Left colon (tissue), 2 donors: ENCODE data around the gene SCN1B. TPM values are rescaled to one million over a fixed set of nuclear protein-coding genes. Genes with fewer than 3 reads are reported as not detected.
"Not testable (repeated sequence)": the region's sequence is repeated elsewhere in the genome, so short reads cannot be mapped to it uniquely, and the experiment has no call there.

Experiments
- ATAC-seq: fragments of 200-7000 bp; cut with Tn5 transposase; one replicate; pipeline ENCODE4 v1.9.1; 2020; ENCODE audit warnings: mild to moderate bottlenecking, moderate library complexity
- DNase-seq, 2 donors: peaks; one replicate each; pipeline ENCODE4 v3.0.0-alpha.2; 2020
- intact Hi-C, 2 donors: fragments of 100-400 bp; cut with DNase I in 1 of 2; cut with micrococcal nuclease in 1 of 2; formaldehyde crosslinking; loops; one replicate each; pipeline versions ENCODE4 v1.11.2 to v1.14.0; 2022; cut with DNase I, micrococcal nuclease
- total RNA-seq, 2 donors: library from RNA; stranded (reverse); fragmentation: NEBNext Ultra II Directional; extraction: Animal tissue kit (Norgen Biotek cat#: 25700); gene quantifications; one replicate each; pipeline ENCODE4 v1.2.1, GENCODE V29; 2021
- donor health status: DM: no; HTN: no; CAD: no.
- donor health status: DM: yes; HTN: yes; CAD: no.

SCN1B gene
- total RNA-seq, 2 donors from 2014 or later, result 2.2 to 4.1 TPM

GRCh38 chr19:35013041-35013819, 17.0 kb upstream of the SCN1B start:
- peak; percentile 80 for ATAC-seq
- DNase-seq, result peak; percentile 67 to 83
- intact Hi-C loops, result loop anchor here (2.0 to 5.0 kb wide), 2 partner anchors 40 to 41 kb away; no protein-coding TSS in a partner anchor

DNA sequence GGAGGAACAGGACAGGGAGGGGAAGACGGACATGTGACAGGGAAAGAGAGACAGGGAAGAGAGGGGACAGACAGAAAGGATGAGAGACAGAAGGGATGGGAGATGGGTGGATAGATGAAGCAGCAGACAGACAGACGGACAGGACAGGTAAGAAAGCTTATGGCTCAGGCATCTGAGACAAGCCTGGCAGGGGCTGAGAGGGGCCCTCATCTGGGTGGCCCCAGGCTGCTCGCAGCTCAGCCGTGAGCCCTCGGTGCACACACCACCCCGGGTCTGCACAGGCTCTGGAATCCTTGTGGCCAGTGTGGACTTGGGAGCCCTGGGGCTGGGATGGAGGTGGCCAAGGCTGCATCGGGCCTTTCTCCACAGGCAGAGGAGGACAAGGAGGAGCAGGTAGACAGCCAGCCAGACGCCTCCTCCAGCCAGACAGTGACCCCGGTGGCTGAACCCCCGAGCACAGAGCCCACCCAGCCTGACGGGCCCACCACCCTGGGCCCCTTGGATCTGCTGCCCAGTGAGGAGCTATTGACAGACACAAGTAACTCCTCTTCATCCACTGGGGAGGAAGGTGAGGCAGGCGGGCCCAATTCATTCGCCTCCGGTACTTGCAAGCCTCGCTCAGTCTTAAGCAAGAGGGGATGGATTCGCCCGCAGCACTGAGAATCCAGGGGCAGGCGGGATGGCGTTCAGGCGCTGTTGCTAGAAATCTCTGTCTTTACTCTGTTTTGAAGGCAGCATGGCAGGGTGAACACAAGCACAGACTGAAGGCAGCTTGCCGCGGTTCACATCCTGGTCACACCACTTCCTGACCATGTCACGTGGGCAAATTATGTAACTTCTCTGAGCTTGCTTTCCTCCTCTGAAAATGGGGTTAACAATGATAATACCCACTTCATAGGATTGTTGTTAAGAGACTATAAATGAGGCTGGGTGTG, 16.2 kb upstream of the SCN1B start:
- no peak for ATAC-seq
- intact Hi-C loops, result loop anchor here (2.0 to 5.0 kb wide), 2 partner anchors 41 to 42 kb away; no protein-coding TSS in a partner anchor
- no peak for DNase-seq

- intact Hi-C loops, result loop anchor here in 1 of 2 donors (5.0 kb wide), 1 partner anchor 42 kb away; no protein-coding TSS in a partner anchor
- not testable (repeated sequence) for DNase-seq, ATAC-seq
Measured at GRCh38 chr19:35014774-35015173, 15.5 kb upstream of the SCN1B start.

- no peak for DNase-seq
- no peak for ATAC-seq
Measured at GRCh38 chr19:35015270-35015953, 14.9 kb upstream of the SCN1B start.

DNA sequence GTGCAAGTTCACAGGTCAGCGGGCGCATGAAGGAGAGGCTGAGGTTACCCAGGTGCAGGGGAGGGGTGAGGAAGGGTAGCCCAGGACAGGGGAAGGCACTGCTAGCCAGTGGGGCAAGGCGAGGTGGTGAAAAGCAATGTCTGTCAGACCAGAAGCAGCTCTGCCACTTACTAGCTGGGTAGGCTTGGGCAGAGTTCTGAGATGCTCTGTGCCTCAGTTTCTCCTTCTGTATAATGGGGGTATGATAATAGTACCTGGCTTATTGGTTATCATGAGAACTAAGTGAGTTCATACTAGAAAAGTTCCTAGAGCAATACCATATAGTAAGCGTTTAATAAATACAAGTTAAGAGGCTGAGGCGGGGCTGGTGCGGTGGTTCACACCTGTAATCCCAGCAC, 14.3 kb upstream of the SCN1B start:
- no peak for DNase-seq
- no peak for ATAC-seq
- intact Hi-C loops, result no loop called here

More at GRCh38 chr19:35015270-35015953, 14.9 kb upstream of the SCN1B start:
- intact Hi-C loops, result no loop called here

DNA sequence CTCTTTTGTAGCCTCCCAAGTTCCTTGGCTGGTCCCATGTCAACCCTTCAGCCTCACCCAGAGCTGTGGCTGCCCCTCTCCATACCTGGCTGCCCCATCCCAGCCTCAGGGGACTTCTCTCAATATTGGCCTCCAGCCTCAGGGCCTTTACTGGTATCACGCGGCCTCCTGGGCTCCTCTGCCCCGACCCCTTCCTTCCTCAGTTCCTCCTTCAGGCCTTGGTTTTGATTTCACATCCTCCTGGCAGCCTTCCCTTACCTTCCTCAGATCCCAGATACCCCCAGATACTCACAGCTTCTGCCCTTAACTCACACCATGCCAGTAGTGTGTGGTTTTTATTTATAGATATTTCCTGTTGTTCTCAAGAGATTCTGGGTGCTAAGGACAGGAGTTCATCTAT, 12.8 kb upstream of the SCN1B start:
- no peak for ATAC-seq
- intact Hi-C loops, result no loop called here
- DNase-seq, result no peak

- ATAC-seq (no peak), DNase-seq (no peak)
- intact Hi-C loops, result no loop called here
Measured at GRCh38 chr19:35018379-35018778, 11.9 kb upstream of the SCN1B start.

DNA sequence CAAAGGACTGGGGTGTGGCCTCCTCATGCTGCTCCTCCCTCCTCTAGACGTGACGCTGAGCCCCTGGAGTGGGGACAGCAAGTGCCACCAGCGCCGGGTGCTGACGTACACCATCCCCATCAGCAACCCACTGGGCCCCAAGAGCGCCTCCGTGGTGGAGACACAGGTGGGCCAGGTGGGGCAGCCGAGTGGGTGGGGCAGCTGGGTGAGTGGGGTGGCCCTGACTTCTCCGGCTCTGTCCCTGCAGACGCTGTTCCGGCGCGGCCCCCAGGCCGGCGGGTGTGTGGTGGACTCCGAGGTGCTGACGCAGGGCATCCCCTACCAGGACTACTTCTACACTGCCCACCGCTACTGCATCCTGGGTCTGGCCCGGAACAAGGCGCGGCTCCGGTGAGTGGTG, 11.1 kb upstream of the SCN1B start:
- ATAC-seq (no peak), DNase-seq (no peak)
- intact Hi-C loops, result no loop called here

DNA sequence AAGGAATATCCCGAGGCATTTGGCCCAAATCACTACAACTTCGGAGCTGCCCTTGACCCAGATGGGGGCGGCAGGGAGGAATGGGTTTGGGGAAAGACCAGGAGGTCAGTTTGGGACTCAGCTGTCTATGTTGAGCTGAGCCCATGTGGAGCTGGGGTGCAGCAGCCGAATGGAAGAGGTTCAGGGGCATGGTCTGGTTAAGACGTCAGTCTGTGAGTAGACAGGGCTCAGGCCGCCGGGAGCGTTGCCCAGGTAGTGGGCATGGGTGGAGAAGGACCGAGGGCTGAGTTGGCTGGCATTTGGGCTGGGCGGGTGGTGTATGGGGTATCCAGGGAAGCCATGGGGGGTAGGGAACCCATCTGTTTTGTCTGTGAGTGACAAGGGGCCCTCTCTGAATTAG, 9.3 kb upstream of the SCN1B start:
- DNase-seq (no peak), ATAC-seq (no peak)
- intact Hi-C loops, result no loop called here

DNA sequence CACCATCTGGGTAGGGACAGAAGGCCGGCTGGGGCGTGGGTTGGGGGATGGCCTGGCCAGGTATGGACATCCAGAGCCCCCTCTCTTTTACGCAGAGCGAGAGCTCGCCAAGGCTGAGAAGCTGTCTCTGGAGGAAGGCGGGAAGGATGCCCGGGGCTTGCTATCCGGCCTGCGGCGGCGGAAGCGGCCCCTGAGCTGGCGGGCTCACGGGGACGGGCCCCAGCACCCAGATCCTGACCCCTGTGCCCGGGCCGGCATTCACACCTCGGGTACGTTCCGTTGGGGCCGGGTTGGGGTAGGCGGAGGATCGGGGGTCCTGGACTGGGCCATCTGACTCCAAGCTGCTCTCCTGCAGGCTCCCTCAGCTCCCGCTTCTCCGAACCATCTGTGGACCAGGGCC, 8.7 kb upstream of the SCN1B start:
- DNase-seq, result no peak
- no peak for ATAC-seq
- intact Hi-C loops, result no loop called here

GRCh38 chr19:35022460-35022859, 7.8 kb upstream of the SCN1B start:
- DNase-seq (no peak), ATAC-seq (no peak)
- intact Hi-C loops, result no loop called here

- ATAC-seq, result no peak
- intact Hi-C loops, result no loop called here
- no peak for DNase-seq
Measured at GRCh38 chr19:35023428-35023827, 6.8 kb upstream of the SCN1B start.

DNA sequence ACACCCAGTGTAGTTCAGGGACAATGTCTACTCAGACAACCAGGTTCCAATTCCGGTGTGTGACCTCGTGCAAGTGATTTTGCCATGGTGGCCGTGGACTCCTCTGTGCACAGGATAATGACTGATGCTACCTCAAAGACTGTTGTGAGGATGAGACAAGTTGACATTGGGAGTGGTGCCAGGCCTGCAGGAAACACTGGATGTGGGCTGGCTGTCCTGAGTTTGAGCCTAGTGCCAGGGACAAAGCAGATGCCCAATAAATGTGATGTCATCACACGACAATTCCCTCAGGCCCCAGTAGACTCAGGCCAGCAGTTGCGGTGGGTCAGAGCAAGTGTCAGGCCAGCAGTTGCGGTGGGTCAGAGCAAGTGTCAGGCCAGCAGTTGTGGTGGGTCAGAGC, 6.2 kb upstream of the SCN1B start:
- ATAC-seq (no peak), DNase-seq (no peak)
- intact Hi-C loops, result no loop called here

DNA sequence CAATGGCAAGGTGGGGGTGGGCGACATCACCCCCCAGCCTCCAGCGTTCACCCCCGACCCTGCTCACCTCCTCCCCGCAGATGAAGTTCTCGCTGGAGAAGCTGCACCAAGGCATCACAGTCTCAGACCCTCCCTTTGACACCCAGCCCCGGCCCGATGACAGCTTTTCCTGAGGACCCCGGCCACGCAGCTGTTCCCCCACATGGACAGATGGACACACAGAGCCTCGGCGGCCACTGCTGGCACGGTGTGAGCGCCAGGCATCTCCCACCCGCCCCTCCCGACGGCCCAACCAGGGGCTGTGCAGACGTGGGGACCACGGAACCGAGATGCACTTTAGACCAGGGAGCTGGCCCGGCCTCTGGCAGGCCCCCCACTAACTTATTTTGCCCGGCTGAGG, 4.3 kb upstream of the SCN1B start:
- intact Hi-C loops, result no loop called here
- ATAC-seq (no peak), DNase-seq (no peak)

GRCh38 chr19:35026418-35026817, 3.9 kb upstream of the SCN1B start:
- intact Hi-C loops, result no loop called here
- ATAC-seq (no peak), DNase-seq (no peak)

- intact Hi-C loops, result no loop called here
- ATAC-seq (no peak), DNase-seq (no peak)
Measured at GRCh38 chr19:35027009-35027408, 3.3 kb upstream of the SCN1B start.

- no peak for ATAC-seq
Measured at GRCh38 chr19:35027851-35028599, 2.2 kb upstream of the SCN1B start.

GRCh38 chr19:35028600-35028885, 1.7 kb upstream of the SCN1B start:
- ATAC-seq, intact Hi-C loops, DNase-seq: not testable (repeated sequence)

More at GRCh38 chr19:35027851-35028599, 2.2 kb upstream of the SCN1B start:
- DNase-seq, result no peak
- intact Hi-C loops, result no loop called here

- DNase-seq, ATAC-seq, intact Hi-C loops: not testable (repeated sequence)
Measured at GRCh38 chr19:35029275-35029736, 964 bp upstream of the SCN1B start.
